ENCODE results near the gene PLEKHM3. TPM values are rescaled to one million over a fixed set of nuclear protein-coding genes. Genes with fewer than 3 reads are reported as not detected.
"Not testable (repeated sequence)": the region's sequence is repeated elsewhere in the genome, so short reads cannot be mapped to it uniquely, and the experiment has no call there.

PLEKHM3 gene
- total and polyA plus RNA-seq, 2 experiments from 2014 or later, result 6.7 to 8.0 TPM

DNA sequence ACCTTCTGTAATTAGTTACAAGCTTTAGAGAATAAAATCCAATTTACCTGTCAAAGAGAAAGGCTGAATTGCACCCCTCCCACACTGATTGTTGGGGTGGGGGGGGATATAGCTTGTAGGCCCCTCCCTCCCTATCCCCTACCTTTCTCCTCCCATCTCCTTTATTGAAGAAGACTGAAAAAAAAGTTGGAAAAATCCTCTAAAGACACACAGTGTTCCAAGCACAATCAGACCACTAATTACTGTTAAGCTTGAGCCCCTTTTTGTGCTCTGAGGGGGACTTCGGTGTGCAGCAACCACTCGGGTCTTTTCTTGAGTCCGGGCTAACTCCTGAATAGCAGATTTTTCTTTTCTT, 212.6 kb downstream of the PLEKHM3 start:
- no peak for DNase-seq (ENCODE audit: low read depth in 1 of 2, low spot score in 1 of 2)
- H3K27ac ChIP-seq, result no peak overlapping the region
- TF ChIP-seq, protein P1, sequence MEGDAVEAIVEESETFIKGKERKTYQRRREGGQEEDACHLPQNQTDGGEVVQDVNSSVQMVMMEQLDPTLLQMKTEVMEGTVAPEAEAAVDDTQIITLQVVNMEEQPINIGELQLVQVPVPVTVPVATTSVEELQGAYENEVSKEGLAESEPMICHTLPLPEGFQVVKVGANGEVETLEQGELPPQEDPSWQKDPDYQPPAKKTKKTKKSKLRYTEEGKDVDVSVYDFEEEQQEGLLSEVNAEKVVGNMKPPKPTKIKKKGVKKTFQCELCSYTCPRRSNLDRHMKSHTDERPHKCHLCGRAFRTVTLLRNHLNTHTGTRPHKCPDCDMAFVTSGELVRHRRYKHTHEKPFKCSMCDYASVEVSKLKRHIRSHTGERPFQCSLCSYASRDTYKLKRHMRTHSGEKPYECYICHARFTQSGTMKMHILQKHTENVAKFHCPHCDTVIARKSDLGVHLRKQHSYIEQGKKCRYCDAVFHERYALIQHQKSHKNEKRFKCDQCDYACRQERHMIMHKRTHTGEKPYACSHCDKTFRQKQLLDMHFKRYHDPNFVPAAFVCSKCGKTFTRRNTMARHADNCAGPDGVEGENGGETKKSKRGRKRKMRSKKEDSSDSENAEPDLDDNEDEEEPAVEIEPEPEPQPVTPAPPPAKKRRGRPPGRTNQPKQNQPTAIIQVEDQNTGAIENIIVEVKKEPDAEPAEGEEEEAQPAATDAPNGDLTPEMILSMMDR (IDR thresholded peaks at IDR 0.05; ENCODE audit: low read depth, low read length), result no peak
- H3K4me3 ChIP-seq, result no peak overlapping the region
- H3K4me1 ChIP-seq (ENCODE audit: low read depth), result no peaks in the 10 kb centered on the region
- no peaks in the 10 kb centered on the region for H3K9me3 ChIP-seq (ENCODE audit: low read depth)
- no peaks in the 10 kb centered on the region for H3K36me3 ChIP-seq
- H3K27me3 ChIP-seq, result no peaks in the 10 kb centered on the region

DNA sequence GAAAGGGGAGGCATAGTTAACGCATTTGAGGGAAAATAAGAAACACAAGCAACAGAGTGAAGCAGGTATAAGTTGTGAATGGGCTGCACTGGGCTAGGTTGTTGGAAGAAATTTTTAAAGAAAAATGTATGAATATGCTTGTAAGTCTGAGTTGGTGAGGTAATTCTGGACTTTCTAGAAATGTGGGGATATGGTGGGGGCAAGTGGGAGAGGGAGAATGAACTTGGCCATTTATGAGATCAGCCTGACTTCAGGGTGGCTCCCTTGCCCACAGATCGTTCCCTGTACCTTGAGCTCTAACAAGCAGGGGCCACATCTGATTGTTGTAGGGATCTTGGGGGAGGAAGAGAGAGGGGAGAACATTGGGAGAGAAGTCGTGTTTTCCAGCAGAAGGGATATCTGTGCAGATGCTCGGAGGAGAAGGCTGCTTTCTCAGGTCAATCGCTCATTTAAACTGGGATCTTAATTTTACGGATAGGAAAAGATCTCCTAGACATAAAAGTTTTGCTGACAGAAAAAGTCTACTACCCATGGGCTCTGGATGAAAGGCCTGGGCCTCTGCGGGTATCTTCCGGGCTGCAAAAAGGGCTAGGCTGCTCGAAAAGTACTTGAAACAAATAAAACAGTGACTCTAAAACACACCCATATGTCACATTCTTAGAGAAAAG, 213.1 kb downstream of the PLEKHM3 start:
- TF ChIP-seq, protein P1 (IDR thresholded peaks at IDR 0.05; ENCODE audit: low read depth, low read length), result no peak
- Histone ChIP-seq H3K36me3 (no peaks in the 10 kb centered on the region), H3K27me3 (no peaks in the 10 kb centered on the region), H3K4me1 (ENCODE audit: low read depth) (no peaks in the 10 kb centered on the region), H3K27ac (no peak overlapping the region), H3K4me3 (no peak overlapping the region), H3K9me3 (ENCODE audit: low read depth) (no peaks in the 10 kb centered on the region)
- no peak for DNase-seq (ENCODE audit: low read depth in 1 of 2, low spot score in 1 of 2)

DNA sequence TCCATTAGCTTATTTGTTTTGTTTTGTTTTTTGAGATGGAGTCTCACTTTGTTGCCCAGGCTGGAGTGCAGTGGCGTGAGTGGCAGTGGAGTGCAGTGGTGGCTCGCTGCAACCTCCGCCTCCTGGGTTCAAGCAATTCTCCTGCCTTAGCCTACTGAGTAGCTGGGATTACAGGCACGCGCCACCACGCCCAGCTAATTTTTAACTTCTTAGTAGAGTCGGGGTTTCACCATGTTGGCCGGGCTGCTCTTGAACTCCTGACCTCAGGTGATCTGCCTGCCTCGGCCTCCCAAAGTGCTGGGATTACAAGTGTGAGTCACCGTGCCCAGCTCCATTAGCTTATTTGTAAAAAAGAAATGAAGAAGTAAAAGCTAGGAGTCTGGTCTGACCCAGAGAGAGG, 213.7 kb downstream of the PLEKHM3 start:
- not testable (repeated sequence) for H3K9me3 ChIP-seq (ENCODE audit: low read depth); H3K36me3 ChIP-seq; H3K4me1 ChIP-seq (ENCODE audit: low read depth); DNase-seq (ENCODE audit: low read depth in 1 of 2, low spot score in 1 of 2); H3K4me3 ChIP-seq; H3K27ac ChIP-seq; H3K27me3 ChIP-seq

DNA sequence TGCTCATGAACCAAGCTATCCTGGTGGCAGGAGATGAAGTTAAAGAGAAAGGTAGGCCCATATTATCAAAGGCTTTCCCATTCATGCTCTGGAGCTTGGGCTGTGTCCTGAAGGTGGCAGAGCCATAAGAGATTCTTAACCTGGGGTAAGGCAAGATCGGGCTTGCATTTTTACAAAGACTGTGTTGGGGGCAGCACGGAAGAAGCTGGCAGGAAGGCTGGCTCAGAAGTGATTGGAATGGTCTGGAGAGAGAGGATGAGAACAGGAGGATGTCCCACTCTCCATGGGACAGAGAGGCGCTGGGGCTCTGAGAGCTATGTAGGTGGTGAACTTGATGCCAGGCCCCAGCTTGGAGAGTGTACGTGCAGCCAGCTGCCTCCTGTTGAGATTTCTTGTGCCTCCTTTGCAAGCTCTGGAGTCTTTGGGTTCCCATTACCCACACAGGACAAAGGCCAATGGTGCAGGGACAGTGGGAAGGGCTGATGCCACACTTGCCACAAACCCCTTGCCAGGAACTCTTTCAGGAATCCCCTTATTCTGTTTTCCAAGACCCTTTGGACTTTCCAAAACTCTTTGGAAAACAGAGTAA, 215.0 kb downstream of the PLEKHM3 start:
- Histone ChIP-seq H3K4me3 (no peak overlapping the region), H3K4me1 (ENCODE audit: low read depth) (no peaks in the 10 kb centered on the region), H3K36me3 (no peaks in the 10 kb centered on the region), H3K9me3 (ENCODE audit: low read depth) (no peaks in the 10 kb centered on the region), H3K27me3 (no peaks in the 10 kb centered on the region), H3K27ac (no peak overlapping the region)
- DNase-seq (ENCODE audit: low read depth in 1 of 2, low spot score in 1 of 2), result no peak
- TF ChIP-seq, protein P1 (IDR thresholded peaks at IDR 0.05; ENCODE audit: low read depth, low read length), result no peak

DNA sequence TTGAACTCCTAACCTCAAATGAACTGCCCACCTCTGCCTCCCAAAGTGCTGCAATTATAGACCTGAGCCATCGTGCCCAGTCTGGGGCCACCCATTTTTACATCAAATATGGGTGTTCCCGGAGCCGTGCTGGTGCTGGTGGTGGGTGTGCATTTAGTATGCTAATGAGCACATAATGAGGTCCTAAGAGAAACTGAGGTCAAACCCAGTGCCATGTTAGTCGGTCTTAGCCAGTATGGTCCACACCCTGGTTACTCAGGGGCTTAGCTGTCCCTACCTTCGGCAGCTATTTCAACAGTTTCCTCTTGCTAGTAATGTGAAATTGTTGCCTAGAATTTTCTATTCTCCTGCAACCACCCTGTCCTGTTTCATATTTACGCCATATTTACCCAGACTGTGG, 217.2 kb downstream of the PLEKHM3 start:
- no peaks in the 10 kb centered on the region for H3K9me3 ChIP-seq (ENCODE audit: low read depth)
- no peak for DNase-seq (ENCODE audit: low read depth in 1 of 2, low spot score in 1 of 2)
- no peaks in the 10 kb centered on the region for H3K4me1 ChIP-seq (ENCODE audit: low read depth)
- H3K36me3 ChIP-seq, result no peaks in the 10 kb centered on the region
- H3K27me3 ChIP-seq, result no peaks in the 10 kb centered on the region
- TF ChIP-seq, protein P1 (IDR thresholded peaks at IDR 0.05; ENCODE audit: low read depth, low read length), result no peak
- no peak overlapping the region for H3K4me3 ChIP-seq
- H3K27ac ChIP-seq, result no peak overlapping the region

DNA sequence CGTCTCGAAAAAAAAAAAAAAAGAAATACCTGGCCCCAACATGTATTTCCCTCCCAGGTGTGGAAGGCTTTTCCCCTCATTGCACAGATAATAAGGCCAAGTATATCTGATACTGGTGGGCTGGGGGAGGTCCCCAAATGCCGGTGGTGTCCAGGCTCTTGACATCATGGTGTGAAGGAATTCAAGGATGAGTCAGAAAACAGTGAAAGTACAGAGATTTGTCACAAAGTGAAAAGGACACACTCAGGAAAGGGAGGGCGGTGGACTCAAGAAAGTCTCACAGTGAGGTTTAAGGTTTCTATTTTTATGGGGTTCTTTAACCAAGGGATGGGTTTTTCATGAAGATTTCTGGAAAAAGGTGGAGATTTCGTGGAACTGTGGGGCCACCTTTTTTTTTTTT, 217.8 kb downstream of the PLEKHM3 start:
- no peak overlapping the region for H3K4me3 ChIP-seq
- TF ChIP-seq, protein P1 (IDR thresholded peaks at IDR 0.05; ENCODE audit: low read depth, low read length), result no peak
- no peaks in the 10 kb centered on the region for H3K27me3 ChIP-seq
- no peaks in the 10 kb centered on the region for H3K4me1 ChIP-seq (ENCODE audit: low read depth)
- H3K36me3 ChIP-seq, result no peaks in the 10 kb centered on the region
- H3K27ac ChIP-seq, result no peak overlapping the region
- DNase-seq (ENCODE audit: low read depth in 1 of 2, low spot score in 1 of 2), result no peak
- H3K9me3 ChIP-seq (ENCODE audit: low read depth), result no peaks in the 10 kb centered on the region
